Adipocyte (in vitro differentiated cells): ENCODE results near the gene SYT11.

Source experiments
- DNase-seq: peaks from one replicate; pipeline ENCODE4 v3.0.0-alpha.2; 2015; ENCODE audit warnings: low read depth
- H3K27me3 ChIP-seq: replicated peaks from 2 replicates; pipeline ENCODE4 v1.7.0; 2013; ENCODE audit warnings: mild to moderate bottlenecking, low read length, moderate library complexity; ENCODE audit not compliant: control insufficient read depth, insufficient read depth
- H3K36me3 ChIP-seq: 2 replicates; pipeline ENCODE4 v1.7.0; 2013; ENCODE audit warnings: low read length, mild to moderate bottlenecking, moderate library complexity; ENCODE audit not compliant: control insufficient read depth, insufficient read depth, severe bottlenecking
- H3K4me1 ChIP-seq: 2 replicates; pipeline ENCODE4 v1.7.0; 2013; ENCODE audit warnings: mild to moderate bottlenecking, low read length, moderate library complexity; ENCODE audit not compliant: control insufficient read depth, insufficient read depth
- H3K4me3 ChIP-seq: 2 replicates; pipeline ENCODE4 v1.7.0; 2013; ENCODE audit warnings: mild to moderate bottlenecking, low read length, moderate library complexity
- H3K9ac ChIP-seq: 2 replicates; pipeline ENCODE4 v1.7.0; 2013; ENCODE audit warnings: mild to moderate bottlenecking, low read length, moderate library complexity
- H3K9me3 ChIP-seq: 2 replicates; pipeline ENCODE4 v1.7.0; 2013; ENCODE audit warnings: mild to moderate bottlenecking, low read length, moderate library complexity; ENCODE audit not compliant: control insufficient read depth

SYT11 gene

GRCh38 chr1:155840386-155840785, 19.0 kb upstream of the SYT11 start:
- H3K9me3 ChIP-seq: no peaks in the 10 kb centered on the region
- peaks cover 16% of the 10 kb centered on the region for H3K36me3 ChIP-seq
- H3K9ac ChIP-seq: no peak overlapping the region
- H3K4me3 ChIP-seq: no peak overlapping the region
- no peak for DNase-seq
- H3K4me1 ChIP-seq: no peaks in the 10 kb centered on the region
- H3K27me3 ChIP-seq: no peaks in the 10 kb centered on the region

- no peaks in the 10 kb centered on the region for H3K9me3 ChIP-seq
- H3K4me3 ChIP-seq: no peak overlapping the region
- H3K9ac ChIP-seq: no peak overlapping the region
- no peaks in the 10 kb centered on the region for H3K4me1 ChIP-seq
- DNase-seq: no peak
- H3K36me3 ChIP-seq: peaks cover 27% of the 10 kb centered on the region
- H3K27me3 ChIP-seq: no peaks in the 10 kb centered on the region
Measured at GRCh38 chr1:155844860-155845421, 14.4 kb upstream of the SYT11 start.

- no peaks in the 10 kb centered on the region for H3K9me3 ChIP-seq
- H3K27me3 ChIP-seq: no peaks in the 10 kb centered on the region
- DNase-seq: no peak
- no peak overlapping the region for H3K9ac ChIP-seq
- H3K4me1 ChIP-seq: no peaks in the 10 kb centered on the region
- no peak overlapping the region for H3K4me3 ChIP-seq
- peaks cover 44% of the 10 kb centered on the region for H3K36me3 ChIP-seq
Measured at GRCh38 chr1:155847823-155848529, 11.4 kb upstream of the SYT11 start.

GRCh38 chr1:155850345-155850744, 9.0 kb upstream of the SYT11 start:
- H3K4me3 ChIP-seq: no peak overlapping the region
- peaks cover 54% of the 10 kb centered on the region for H3K36me3 ChIP-seq
- DNase-seq: no peak

GRCh38 chr1:155856257-155856974, 3.0 kb upstream of the SYT11 start:
- H3K9me3 ChIP-seq: no peaks in the 10 kb centered on the region
- no peaks in the 10 kb centered on the region for H3K27me3 ChIP-seq
- peak overlapping the region; percentile 97 for H3K9ac ChIP-seq
- peaks cover 34% of the 10 kb centered on the region for H3K36me3 ChIP-seq
- H3K4me3 ChIP-seq: peak overlapping the region; percentile 98
- no peak for DNase-seq
- H3K4me1 ChIP-seq: peaks cover 19% of the 10 kb centered on the region

More at GRCh38 chr1:155850345-155850744, 9.0 kb upstream of the SYT11 start:
- no peaks in the 10 kb centered on the region for H3K9me3 ChIP-seq
- H3K4me1 ChIP-seq: no peaks in the 10 kb centered on the region
- no peaks in the 10 kb centered on the region for H3K27me3 ChIP-seq
- H3K9ac ChIP-seq: no peak overlapping the region

GRCh38 chr1:155856975-155857930, 2.1 kb upstream of the SYT11 start, which contains the start of gene GON4L:
Gene GON4L (minus strand): TSS chr1:155857214. CDS start chr1:155853780, 3,434 bp downstream.
- Histone ChIP-seq H3K27me3 (no peaks in the 10 kb centered on the region), H3K4me3 (peak within 1 kb of the TSS; percentile 98), H3K4me1 (peaks cover 19% of the 10 kb centered on the region), H3K36me3 (peaks cover 26% of the 10 kb centered on the region), H3K9ac (peak within 1 kb of the TSS; percentile 97), H3K9me3 (no peaks in the 10 kb centered on the region)
- DNase-seq: peak; percentile 98

- peak overlapping the region; percentile 87 for H3K4me3 ChIP-seq
- peaks cover 12% of the 10 kb centered on the region for H3K36me3 ChIP-seq
- peak; percentile 77 for DNase-seq
- H3K9ac ChIP-seq: peak overlapping the region; percentile 88
- H3K4me1 ChIP-seq: peaks cover 19% of the 10 kb centered on the region
- H3K9me3 ChIP-seq: no peaks in the 10 kb centered on the region
- no peaks in the 10 kb centered on the region for H3K27me3 ChIP-seq
Measured at GRCh38 chr1:155858800-155859233, 550 bp upstream of the SYT11 start.

GRCh38 chr1:155859881-155860871, 809 bp downstream of the SYT11 start:
- Histone ChIP-seq H3K27me3 (no peaks in the 10 kb centered on the region), H3K9ac (peak overlapping the region; percentile 80), H3K9me3 (no peaks in the 10 kb centered on the region), H3K36me3 (no peaks in the 10 kb centered on the region), H3K4me1 (peaks cover 19% of the 10 kb centered on the region), H3K4me3 (peak overlapping the region; percentile 87)
- peak; percentile 93 for DNase-seq

- H3K9ac ChIP-seq: peak overlapping the region; percentile 80
- H3K4me1 ChIP-seq: peaks cover 16% of the 10 kb centered on the region
- H3K9me3 ChIP-seq: no peaks in the 10 kb centered on the region
- H3K27me3 ChIP-seq: no peaks in the 10 kb centered on the region
- H3K36me3 ChIP-seq: no peaks in the 10 kb centered on the region
- DNase-seq: no peak
- H3K4me3 ChIP-seq: peak overlapping the region; percentile 87
Measured at GRCh38 chr1:155860970-155861510, 1.7 kb downstream of the SYT11 start.

- Histone ChIP-seq H3K36me3 (no peaks in the 10 kb centered on the region), H3K9me3 (no peaks in the 10 kb centered on the region), H3K27me3 (no peaks in the 10 kb centered on the region), H3K4me3 (no peak overlapping the region), H3K4me1 (peaks cover 11% of the 10 kb centered on the region), H3K9ac (no peak overlapping the region)
- no peak for DNase-seq
Measured at GRCh38 chr1:155861896-155862295, 2.5 kb downstream of the SYT11 start.
